Ramos (cell line): Measurements from ENCODE around the gene ZFAND5.

Experiments used
- in situ Hi-C: fragments of 300-500 bp; cut with MboI; formaldehyde crosslinking; loops from one replicate; pipeline ENCODE4 v1.14.3; 2022; ENCODE audit warnings: low sequenced_read_pairs; ENCODE audit not compliant: unreplicated experiment

ZFAND5 gene

GRCh38 chr9:72364679-72365524 is at the start of gene ZFAND5:
TSS of gene ZFAND5 (minus strand) at chr9:72365208. CDS start at chr9:72360778, 4,430 bp downstream.
- in situ Hi-C loops = no loop called here

- in situ Hi-C loops = no loop called here
These were observed 47.6 kb upstream of the ZFAND5 start for GRCh38 chr9:72412483-72413040.

GRCh38 chr9:72410214-72410613 is 45.2 kb upstream of the ZFAND5 start:
- in situ Hi-C loops = no loop called here

- in situ Hi-C loops = no loop called here
These were observed 42.1 kb upstream of the ZFAND5 start for GRCh38 chr9:72407114-72407513.

GRCh38 chr9:72402744-72403143 is 37.7 kb upstream of the ZFAND5 start:
- in situ Hi-C loops = no loop called here

- in situ Hi-C loops = no loop called here
These were observed 36.4 kb upstream of the ZFAND5 start for GRCh38 chr9:72401396-72401795.

- in situ Hi-C loops = no loop called here
These were observed 35.9 kb upstream of the ZFAND5 start for GRCh38 chr9:72400866-72401265.

- in situ Hi-C loops = no loop called here
These were observed 34.4 kb upstream of the ZFAND5 start for GRCh38 chr9:72399391-72399790.

GRCh38 chr9:72396247-72397091 is 31.5 kb upstream of the ZFAND5 start:
- in situ Hi-C loops = no loop called here

- in situ Hi-C loops = no loop called here
These were observed 29.1 kb upstream of the ZFAND5 start for GRCh38 chr9:72394066-72394465.

- in situ Hi-C loops = no loop called here
These were observed 25.9 kb upstream of the ZFAND5 start for GRCh38 chr9:72390907-72391306.

- in situ Hi-C loops = no loop called here
These were observed 21.2 kb upstream of the ZFAND5 start for GRCh38 chr9:72386186-72386585.

- in situ Hi-C loops = no loop called here
These were observed 19.9 kb upstream of the ZFAND5 start for GRCh38 chr9:72384710-72385485.

- in situ Hi-C loops = no loop called here
These were observed 19.1 kb upstream of the ZFAND5 start for GRCh38 chr9:72383978-72384709.

- in situ Hi-C loops = no loop called here
These were observed 17.4 kb upstream of the ZFAND5 start for GRCh38 chr9:72382405-72382804.

GRCh38 chr9:72377041-72377440 is 12.0 kb upstream of the ZFAND5 start:
- in situ Hi-C loops = no loop called here

- in situ Hi-C loops = no loop called here
These were observed 6.1 kb upstream of the ZFAND5 start for GRCh38 chr9:72371151-72371550.

- in situ Hi-C loops = no loop called here
These were observed 683 bp upstream of the ZFAND5 start for GRCh38 chr9:72365525-72366256.
